MM.1S (cell line): ENCODE measurements around the gene NUP210.

Experiments
- EZH2 ChIP-seq: fragments of 300-600 bp; sonication (generic); optimal IDR thresholded peaks from 2 replicates; pipeline ENCODE3; 2017; ENCODE audit warnings: low read depth, mild to moderate bottlenecking, antibody characterized with exemption, low read length, mixed read lengths
- EZH2phosphoT487 ChIP-seq: fragments of 300-600 bp; sonication (generic); IDR thresholded peaks from 2 replicates; pipeline ENCODE4 v1.6.1; 2018; ENCODE audit warnings: antibody characterized with exemption, low read length
- TF ChIP-seq, protein P1 (sequence below): fragments of 300-600 bp; sonication (generic); IDR thresholded peaks from 2 replicates; pipeline ENCODE4 v1.5.1; 2016; ENCODE audit warnings: antibody characterized with exemption, low read length, mixed read lengths

DNA sequence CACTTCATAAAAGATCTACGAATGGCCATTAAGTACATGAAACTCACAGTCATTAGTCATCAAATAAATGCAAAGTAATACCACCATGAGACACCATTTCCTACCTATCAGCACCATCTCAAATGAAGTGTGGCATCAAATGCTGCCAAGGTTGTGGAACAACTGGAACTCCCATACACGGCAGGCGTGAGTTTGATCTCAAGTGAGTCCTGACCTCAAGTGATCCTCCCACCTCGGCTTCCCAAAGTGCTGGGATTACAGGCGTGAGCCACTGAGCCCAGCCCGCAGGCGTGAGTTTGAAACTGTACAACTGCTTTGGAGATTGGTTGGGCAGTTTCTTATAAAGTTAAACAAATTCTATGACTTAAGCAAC lies 31.2 kb upstream of the NUP210 start:
- TF ChIP-seq, protein P1, sequence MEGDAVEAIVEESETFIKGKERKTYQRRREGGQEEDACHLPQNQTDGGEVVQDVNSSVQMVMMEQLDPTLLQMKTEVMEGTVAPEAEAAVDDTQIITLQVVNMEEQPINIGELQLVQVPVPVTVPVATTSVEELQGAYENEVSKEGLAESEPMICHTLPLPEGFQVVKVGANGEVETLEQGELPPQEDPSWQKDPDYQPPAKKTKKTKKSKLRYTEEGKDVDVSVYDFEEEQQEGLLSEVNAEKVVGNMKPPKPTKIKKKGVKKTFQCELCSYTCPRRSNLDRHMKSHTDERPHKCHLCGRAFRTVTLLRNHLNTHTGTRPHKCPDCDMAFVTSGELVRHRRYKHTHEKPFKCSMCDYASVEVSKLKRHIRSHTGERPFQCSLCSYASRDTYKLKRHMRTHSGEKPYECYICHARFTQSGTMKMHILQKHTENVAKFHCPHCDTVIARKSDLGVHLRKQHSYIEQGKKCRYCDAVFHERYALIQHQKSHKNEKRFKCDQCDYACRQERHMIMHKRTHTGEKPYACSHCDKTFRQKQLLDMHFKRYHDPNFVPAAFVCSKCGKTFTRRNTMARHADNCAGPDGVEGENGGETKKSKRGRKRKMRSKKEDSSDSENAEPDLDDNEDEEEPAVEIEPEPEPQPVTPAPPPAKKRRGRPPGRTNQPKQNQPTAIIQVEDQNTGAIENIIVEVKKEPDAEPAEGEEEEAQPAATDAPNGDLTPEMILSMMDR = no peak
- TF ChIP-seq EZH2phosphoT487 = no peak
- no peak for TF ChIP-seq EZH2
